Measurements from ENCODE around the gene RAB36.

RAB36 gene

DNA sequence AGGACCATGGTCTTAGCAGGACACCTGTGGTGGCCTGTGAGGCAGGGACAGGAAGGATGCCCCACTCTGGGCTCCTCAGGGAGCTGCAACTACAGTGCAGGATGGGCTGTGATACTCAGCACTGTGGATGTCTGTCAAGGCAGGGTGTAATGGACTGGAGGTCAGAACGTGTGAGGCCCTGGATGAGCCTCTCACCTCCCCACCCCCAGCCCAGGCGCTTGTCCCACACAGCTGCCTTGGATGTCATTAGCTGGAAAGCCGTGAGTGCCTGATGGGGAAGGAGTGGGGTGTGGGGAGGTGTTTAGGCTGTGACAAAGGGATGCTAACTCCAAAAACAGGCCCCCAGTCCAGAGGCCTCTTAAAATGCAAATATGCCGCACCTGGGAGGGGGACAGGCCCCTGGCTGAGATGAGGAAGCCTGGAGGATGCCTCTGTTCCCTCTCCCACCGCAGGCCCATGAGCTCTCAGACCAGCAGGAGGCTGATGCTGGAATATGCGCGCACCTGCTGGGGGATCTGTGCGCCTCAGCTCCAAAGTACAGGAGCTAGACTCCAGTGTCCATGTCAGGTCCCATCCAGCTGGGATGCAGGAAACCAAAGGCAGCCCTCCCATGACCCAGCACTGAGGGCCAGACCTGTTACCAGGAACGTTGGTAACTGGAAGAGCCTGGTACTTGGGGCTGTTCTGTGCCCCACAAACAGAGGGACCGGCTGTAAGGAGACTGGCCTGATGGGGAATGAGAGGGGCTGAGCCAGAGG lies 28.6 kb upstream of the RAB36 start:
- no peak for TF ChIP-seq REST (IDR thresholded peaks at IDR 0.05; ENCODE audit: insufficient read depth in 1 of 2, low read depth in 2 of 2, low read length in 2 of 2)
- TF ChIP-seq FOXP2 (optimal IDR thresholded peaks at IDR 0.05; ENCODE audit: borderline replicate concordance, extremely low read depth, extremely low read length, insufficient read depth): no peak

DNA sequence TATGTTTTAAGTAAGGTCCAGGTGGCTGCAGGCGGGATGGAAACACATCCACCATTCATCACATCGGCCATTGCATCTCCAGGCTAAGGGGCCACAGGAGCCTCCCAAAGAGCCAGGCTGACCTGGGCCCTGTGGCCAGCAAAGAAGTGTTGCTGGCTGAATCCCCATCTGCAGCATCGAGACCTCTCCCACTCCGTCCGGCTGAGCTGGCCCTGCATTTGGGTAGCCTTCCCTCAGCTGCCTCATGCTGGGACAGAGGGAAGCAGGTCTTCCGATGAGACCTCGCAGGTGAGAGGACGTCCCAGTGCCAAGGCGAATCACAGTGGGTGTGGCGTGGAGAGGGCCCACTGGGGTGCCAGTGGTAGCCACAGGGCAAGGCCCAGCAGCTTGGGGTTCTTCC lies 28.0 kb upstream of the RAB36 start:
- TF ChIP-seq FOXP2 (optimal IDR thresholded peaks at IDR 0.05; ENCODE audit: borderline replicate concordance, extremely low read depth, extremely low read length, insufficient read depth): no peak
- TF ChIP-seq REST (IDR thresholded peaks at IDR 0.05; ENCODE audit: insufficient read depth in 1 of 2, low read depth in 2 of 2, low read length in 2 of 2): no peak
- TF ChIP-seq POLR2AphosphoS5 (IDR thresholded peaks at IDR 0.05; ENCODE audit: low read depth, low read length): no peak
- TF ChIP-seq SIN3A (IDR thresholded peaks at IDR 0.05; ENCODE audit: borderline replicate concordance, insufficient read depth, low read length): no peak
- no peak for TF ChIP-seq TAF1 (IDR thresholded peaks at IDR 0.05; ENCODE audit: borderline replicate concordance, insufficient read depth, low read length)

- TF ChIP-seq TAF1 (IDR thresholded peaks at IDR 0.05; ENCODE audit: borderline replicate concordance, insufficient read depth, low read length) (no peak), POLR2AphosphoS5 (IDR thresholded peaks at IDR 0.05; ENCODE audit: low read depth, low read length) (no peak), REST (IDR thresholded peaks at IDR 0.05; ENCODE audit: insufficient read depth in 1 of 2, low read depth in 2 of 2, low read length in 2 of 2) (no peak), SIN3A (IDR thresholded peaks at IDR 0.05; ENCODE audit: borderline replicate concordance, insufficient read depth, low read length) (no peak), FOXP2 (optimal IDR thresholded peaks at IDR 0.05; ENCODE audit: borderline replicate concordance, extremely low read depth, extremely low read length, insufficient read depth) (no peak)
These were observed 27.2 kb upstream of the RAB36 start for GRCh38 chr22:23117891-23118646.

DNA sequence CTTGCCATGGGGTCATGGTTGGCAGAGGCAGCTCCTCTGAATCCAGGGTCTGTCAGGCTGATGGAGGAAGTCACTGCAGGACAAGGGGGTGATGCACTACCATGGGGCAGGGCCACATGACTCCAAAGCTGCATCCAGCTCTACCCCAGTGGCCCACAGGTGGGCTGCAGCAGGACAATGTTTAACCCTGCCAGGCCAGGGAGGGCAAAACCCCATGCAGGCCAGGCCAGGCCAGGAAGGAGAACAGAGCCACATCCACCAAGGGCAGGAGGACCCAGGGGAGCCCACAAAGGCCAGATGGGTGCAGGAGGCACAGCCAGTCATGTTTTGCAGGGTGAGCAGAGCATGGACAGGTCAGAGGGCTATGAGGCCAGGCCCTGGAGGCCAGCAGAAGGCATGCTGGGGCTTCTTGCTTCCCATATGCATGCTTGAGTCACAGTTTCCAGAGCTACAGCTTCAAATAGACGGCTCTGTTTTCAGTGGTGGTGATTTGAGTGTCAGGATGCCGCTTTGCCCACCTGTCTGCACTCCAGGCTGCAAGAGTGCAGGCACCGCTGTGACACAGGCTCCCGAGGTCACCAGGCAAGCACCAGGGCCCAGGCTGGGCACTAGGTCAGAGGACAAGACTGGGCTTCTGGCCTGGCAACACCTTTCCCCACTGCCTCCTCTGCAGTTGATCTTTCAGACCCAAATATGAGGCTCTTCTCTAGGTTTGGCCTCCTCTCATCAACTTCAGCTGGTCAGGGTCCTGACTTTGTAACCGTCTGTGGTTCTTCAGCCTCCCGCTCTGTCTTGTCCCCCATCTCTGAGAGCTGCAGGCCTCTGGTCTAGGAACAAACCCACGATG lies 26.4 kb upstream of the RAB36 start:
- no peak for TF ChIP-seq FOXP2 (optimal IDR thresholded peaks at IDR 0.05; ENCODE audit: borderline replicate concordance, extremely low read depth, extremely low read length, insufficient read depth)
- no peak for TF ChIP-seq TAF1 (IDR thresholded peaks at IDR 0.05; ENCODE audit: borderline replicate concordance, insufficient read depth, low read length)
- no peak for TF ChIP-seq SIN3A (IDR thresholded peaks at IDR 0.05; ENCODE audit: borderline replicate concordance, insufficient read depth, low read length)

Data from PFSK-1 (cell line).